Measurements from ENCODE around the gene EFNA2.

EFNA2 gene

GRCh38 chr19:1284979-1285736 is 515 bp upstream of the EFNA2 start:
- DNase-seq = no peak

- DNase-seq = no peak
These were observed 1.0 kb downstream of the EFNA2 start for GRCh38 chr19:1286487-1287353.

DNA sequence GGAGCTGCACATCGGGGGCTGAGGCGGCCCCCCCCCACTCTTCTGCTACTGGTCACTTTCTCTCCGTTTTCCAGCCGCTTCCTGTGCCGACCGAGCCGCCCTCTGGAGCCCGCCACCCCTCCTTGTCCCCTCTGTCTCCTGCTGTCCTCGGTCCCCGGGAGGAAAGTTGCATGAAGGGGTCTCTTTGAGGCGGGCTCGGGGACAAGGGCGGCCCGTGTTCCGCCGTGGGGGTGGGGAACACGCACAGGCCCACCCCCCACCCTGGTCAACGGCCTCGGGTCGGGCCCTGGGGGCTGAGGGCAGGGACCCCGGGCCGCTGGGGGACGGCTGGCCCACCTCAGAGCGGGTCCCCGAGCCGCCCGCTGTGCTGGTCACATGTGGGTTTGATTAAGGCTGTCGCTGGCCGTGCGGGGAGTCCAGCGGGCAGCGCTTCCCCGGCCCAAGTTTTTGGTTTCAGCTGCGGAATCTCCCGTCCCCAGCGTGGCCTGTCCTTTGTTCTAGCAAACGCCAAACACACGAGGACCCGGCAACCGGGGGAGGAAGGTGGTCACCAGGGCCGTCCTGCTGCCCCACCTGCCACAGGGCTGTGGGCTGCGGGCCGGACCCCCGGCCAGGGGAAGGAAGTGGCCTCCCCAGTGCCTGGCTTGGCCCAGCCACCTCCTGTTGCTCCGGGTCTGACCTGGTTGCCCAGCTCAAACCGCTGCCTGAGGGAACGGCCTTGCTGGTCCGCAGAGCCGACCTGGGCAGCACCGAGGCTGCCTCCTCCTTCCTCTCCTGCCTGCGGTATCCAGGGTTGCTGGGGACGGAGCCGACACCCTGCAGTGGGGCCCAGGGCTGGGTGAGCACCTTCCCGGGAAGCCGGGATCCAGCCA is 1.9 kb downstream of the EFNA2 start:
- no peak for DNase-seq

DNA sequence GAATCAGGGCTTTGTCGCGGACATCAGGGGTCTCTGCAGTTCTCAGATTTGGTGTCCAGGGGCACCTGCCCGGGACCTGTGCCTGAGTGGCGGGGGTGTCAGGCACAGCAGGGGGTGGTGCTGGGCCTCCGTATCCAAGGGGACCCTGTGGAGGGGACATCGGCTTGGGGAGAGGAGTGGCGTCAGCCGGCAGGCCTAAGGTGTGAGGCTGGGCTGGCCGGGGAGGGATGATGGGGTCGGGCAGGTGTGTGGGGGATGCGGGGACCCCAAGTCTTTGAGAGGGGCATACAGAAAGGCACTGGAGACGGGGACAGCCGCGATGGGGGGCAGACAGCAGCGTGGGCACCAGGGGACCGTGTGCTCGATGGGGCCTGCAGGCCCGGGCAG is 2.5 kb downstream of the EFNA2 start:
- no peak for DNase-seq

GRCh38 chr19:1288833-1289685 is 3.4 kb downstream of the EFNA2 start:
- DNase-seq = no peak

GRCh38 chr19:1289686-1290025 is 4.0 kb downstream of the EFNA2 start:
- no peak for DNase-seq

- DNase-seq = no peak
These were observed 4.6 kb downstream of the EFNA2 start for GRCh38 chr19:1290196-1290702.

DNA sequence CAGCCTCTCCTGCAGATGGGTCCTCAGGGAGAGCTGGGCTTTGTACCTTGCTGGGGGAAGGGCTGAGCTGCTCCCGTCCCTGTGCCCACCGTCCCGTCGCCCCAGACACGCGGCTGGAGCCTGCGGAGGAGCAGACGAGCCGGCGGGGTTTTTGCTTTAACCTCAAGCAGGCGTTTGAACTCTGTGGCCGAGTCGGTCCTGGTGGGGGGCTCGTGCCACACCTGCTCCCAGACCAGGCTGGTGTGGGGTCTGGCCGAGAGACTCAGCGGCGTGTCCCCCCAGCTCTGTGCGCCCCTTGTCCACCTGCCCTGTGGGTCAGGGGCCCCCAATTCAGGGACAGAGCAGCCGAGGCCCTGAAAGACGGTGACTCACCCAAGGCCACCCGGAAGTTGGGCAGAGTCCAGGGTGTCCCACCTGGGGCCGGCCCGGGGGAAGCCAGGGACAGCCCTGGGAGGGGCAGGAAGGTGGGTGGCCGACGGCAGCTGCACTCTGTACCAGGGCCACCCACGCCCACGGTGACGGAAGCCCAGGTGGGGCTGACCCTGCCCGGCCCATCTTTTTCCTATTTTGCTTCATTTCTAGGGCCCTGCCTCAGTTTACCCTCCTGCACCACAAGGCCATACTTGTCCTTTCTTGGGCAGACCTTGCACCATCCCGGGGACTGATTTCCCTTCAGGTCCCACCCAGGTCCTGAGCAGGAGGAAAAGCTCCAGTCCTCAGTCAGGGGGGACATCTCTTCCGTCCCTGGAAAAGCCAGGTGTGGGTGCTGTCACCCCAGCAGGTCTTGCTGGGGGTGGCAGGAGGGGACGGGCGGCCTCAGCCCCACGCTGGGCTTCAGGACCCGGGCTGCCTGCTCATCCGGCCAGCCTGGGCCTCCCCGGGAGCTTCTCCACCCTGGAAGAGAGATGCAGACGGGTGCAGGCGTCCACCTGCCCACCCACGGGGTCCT is 5.3 kb downstream of the EFNA2 start:
- no peak for DNase-seq

DNA sequence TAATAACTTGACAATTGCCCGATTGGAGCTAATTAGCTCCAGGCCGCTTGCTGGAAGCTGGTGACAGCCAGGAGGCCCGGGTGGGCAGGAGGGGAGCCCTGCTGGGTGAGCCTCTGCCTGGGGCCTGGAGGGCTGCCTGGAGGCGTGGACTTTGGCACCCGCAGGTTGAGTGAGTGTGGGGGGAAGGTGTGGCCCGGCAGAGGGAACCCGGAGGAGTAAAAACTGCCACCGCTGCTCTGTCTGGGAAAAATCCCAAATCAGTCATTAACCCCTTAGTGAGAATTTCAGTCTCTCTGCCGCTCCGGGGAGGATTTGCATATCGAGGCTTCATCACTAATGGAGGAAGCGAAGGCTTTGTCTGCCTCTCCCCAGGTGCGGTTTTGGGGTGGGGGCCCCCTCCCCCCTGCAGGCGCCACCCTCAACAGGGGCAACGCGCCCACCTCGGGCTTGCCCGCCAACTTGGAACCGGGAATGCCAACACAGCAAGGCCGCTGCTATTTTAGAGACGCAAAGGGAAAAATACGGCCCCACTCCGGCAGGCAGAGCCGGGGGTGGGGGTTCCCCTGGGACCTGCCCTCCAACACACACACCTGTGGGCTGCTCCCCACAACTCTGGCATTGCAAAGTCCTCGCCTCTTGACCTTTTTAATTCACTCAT is 6.2 kb downstream of the EFNA2 start:
- no peak for DNase-seq

GRCh38 chr19:1292419-1293151 is 6.9 kb downstream of the EFNA2 start:
- no peak for DNase-seq

DNA sequence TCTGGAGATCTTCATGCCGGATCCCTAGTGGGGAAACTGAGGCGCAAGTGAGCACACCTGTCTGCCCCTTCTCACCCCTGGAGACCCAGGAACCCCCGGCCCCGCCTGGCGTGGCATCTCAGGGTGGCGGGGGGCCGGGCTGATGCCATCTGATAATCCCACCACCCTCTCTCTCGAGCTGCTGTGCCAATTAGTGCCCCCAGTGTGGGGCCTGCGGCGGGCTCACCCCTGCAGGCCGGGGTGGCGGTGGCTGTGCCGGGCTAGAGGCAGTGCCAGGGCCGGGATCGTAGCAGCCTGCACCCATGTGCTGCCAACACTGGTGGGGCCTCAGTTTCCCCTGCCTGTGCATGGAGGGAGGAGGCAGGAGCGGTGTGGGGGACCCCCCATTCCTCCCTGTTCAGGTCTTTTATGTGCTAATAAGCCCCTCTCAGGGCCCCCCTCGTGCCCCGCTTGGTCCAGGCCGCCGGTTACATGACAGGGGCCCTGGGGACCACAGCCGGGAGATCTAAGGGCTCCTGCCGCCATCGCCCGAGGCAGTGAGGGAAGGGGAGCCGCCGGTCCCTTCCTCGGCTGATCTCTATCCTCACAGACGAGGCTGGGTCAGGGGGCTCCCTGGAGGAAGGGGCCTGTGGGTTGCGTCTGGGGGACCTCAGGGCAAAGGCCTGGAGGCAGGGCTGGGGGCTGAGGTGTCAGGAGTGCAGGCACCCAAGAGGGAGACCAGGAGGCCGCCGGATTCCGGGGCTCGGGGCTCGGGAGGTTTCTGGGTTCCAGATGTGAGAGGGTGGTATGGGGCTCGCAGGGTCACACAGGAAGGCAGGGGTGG is 8.3 kb downstream of the EFNA2 start:
- no peak for DNase-seq

- no peak for DNase-seq
These were observed 9.0 kb downstream of the EFNA2 start for GRCh38 chr19:1294688-1295087.

- DNase-seq = no peak
These were observed 9.7 kb downstream of the EFNA2 start for GRCh38 chr19:1295169-1296012.

- no peak for DNase-seq
These were observed 10.4 kb downstream of the EFNA2 start for GRCh38 chr19:1296078-1296477.

- no peak for DNase-seq
These were observed 11.1 kb downstream of the EFNA2 start for GRCh38 chr19:1296575-1297271.

- no peak for DNase-seq
These were observed 12.6 kb downstream of the EFNA2 start for GRCh38 chr19:1298235-1298634.

DNA sequence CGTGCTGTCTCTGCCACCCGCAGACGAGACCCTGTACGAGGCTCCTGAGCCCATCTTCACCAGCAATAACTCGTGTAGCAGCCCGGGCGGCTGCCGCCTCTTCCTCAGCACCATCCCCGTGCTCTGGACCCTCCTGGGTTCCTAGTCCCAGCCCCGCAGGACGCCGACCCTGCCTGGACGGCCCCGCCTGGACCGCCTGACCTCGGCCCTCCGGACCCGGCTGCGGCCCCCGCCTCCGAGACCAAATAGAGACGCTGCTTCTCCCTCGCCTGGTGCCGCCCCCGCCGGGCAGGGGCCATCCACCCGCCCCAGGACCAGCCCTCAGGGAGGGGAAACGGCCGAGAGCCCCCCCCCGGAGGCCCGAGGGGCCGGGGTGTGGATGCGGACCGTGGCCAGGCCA is 14.1 kb downstream of the EFNA2 start:
- no peak for DNase-seq

Measured in CD4-positive, alpha-beta T cell treated with Interleukin-4 for 4 hours (primary cell).